Measurements from ENCODE around the gene ROR1.

Gene ROR1

DNA sequence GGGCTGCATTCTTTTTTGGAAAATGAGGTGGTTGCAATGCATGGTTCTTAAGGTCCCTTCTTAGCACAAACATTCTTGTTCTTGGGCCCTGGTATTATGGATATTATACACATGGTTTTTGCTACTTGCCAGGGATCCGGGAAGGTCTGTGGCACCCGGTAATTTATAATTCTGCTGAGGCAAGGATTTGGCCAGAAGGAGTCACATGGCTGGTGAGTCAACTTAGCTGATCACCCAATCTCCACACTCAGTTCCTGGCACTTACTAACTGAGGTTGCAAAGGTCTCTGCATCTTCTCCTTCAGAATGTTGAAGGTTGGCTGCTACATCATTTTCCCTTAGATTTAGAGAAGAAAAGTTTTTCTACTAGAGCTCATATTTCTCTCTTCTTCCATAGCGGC lies 112.5 kb downstream of the ROR1 start:
- DNase-seq = no peak

GRCh38 chr1:63887809-63888208 lies 114.0 kb downstream of the ROR1 start:
- no peak for DNase-seq

- no peak for DNase-seq
Observed at GRCh38 chr1:63888984-63889383, 115.2 kb downstream of the ROR1 start.

GRCh38 chr1:63890468-63890867 lies 116.7 kb downstream of the ROR1 start:
- DNase-seq = no peak

- no peak for DNase-seq
Observed at GRCh38 chr1:63891060-63891690, 117.4 kb downstream of the ROR1 start.

DNA sequence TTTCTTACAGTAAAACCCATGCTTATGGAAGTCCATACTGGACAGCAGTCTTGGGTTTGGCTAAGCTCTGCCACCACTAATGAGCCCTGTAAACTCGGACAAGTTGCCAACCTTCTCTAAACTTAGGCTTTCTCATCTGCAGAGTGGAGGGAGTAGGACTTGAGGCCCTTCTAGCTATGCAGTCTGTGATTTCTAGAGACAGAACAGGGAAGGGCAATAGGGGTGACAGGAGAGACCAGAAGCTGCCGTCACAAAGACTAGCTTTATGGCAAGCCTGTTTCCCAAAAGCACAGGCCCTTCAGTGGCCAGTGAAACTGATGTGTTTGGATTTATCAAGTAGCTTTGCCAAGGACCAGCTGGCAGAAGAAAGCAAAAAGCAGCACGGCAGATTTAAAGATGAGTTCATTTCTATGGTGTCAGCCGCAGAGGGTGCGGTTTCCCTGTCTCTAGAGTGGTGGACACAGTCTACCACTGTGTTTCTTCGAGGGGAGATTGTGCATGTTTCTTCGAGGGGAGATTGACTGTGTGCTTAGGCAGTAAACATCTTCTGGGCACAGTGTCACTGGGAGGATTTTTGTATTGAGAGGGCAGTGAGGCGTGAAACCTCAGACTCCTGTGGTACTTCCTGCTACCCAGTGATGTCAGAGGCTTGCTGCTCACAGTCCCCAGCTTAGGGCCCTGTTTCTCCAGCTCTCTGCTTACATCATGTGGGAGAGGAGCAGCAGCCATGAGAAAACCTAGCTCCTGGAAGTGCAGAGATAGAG lies 119.0 kb downstream of the ROR1 start:
- DNase-seq = no peak

GRCh38 chr1:63893976-63894375 lies 120.2 kb downstream of the ROR1 start:
- no peak for DNase-seq

- DNase-seq = no peak
Observed at GRCh38 chr1:63894627-63895265, 120.9 kb downstream of the ROR1 start.

- no peak for DNase-seq
Observed at GRCh38 chr1:63896755-63897154, 122.9 kb downstream of the ROR1 start.

- DNase-seq = no peak
Observed at GRCh38 chr1:63898428-63899196, 124.8 kb downstream of the ROR1 start.

- DNase-seq = no peak
Observed at GRCh38 chr1:63901094-63901493, 127.3 kb downstream of the ROR1 start.

DNA sequence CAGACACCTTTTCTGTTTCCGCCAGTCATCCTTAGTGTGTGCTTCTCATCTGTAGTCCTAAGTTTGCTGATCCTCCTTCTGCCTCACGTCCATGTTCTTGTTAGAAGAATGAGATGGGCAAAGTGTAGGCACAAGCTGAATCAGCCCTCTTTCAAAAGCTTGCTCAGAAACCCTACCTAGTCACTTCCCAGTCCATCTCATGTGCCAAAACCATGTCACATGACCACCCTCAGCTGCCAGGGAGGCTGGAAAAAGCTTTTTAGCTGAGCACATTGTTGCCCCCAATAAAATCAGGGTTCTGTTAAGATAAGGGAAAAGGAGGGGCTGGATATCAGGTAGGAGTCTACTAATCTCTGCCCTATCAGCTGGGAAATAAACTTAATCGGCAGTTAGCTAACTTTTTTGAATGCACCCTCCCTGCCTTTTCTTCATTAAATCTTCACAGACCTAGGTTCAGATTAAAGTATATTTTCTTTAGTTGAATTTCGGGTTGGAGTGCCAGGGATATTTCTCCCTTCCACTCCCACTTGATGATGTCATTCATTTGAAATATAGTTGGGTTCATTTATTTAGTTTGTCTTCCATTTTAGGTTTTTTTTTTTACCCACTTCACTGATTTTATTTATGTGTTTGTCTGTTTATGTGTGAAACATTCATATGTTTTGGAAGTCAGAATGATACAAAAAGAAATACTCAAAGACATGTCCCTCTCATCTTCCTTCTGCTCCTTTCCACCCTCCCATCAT lies 129.2 kb downstream of the ROR1 start:
- no peak for DNase-seq

- no peak for DNase-seq
Observed at GRCh38 chr1:63903947-63904610, 130.3 kb downstream of the ROR1 start.

DNA sequence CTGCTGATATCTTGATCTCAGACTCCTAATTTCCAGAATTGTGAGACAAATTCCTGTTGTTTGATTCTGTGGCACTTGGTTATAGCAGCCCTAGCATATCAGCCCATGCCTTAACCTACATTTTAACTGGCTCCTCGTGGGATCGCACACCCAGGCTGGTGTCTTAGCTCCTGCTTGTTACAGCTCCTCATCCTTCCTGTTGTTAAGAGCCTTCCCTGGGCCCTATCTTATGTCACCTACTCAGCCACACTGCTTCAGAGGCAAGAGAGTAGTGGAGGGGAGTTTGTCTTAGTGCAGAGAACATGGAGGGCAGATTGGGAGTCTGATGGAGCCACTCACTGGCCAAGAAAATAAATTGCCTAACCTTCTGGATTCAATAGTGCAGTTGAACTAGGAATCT lies 131.0 kb downstream of the ROR1 start:
- DNase-seq = no peak

DNA sequence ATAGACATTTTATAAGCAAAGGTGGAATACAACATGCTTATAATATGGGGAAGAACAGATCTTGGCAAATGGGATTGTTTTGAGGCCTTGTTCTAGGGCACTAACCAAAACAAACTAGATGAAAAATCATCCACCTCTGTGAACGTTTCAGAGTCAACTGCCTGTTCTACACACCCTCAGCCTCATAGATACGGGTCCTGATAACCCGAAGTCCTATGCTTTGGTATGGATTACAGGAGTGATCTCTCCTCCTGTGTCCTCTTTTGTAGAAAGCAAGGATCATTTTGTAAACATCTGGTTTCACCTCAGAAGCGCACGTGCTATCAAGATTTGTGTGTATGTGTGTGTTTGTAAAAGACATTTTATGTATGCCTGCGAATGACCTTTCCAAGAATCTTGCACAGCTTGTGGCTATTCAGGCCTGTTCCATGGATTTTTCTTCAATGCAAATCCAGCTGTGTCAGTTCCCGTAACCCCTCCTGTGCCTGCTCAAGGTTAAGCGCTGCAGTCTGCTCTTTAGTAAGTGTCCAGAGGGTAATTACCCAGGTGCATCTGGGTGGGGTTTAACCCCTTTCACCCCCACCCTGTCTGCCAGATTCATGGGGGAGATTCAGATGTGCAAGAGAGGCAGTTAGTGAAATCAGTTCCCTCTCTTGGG lies 132.4 kb downstream of the ROR1 start:
- no peak for DNase-seq

GRCh38 chr1:63907051-63907450 lies 133.2 kb downstream of the ROR1 start:
- DNase-seq = no peak

- no peak for DNase-seq
Observed at GRCh38 chr1:63908016-63908415, 134.2 kb downstream of the ROR1 start.

GRCh38 chr1:63909526-63909925 lies 135.7 kb downstream of the ROR1 start:
- no peak for DNase-seq

GRCh38 chr1:63911049-63911448 lies 137.2 kb downstream of the ROR1 start:
- no peak for DNase-seq

DNA sequence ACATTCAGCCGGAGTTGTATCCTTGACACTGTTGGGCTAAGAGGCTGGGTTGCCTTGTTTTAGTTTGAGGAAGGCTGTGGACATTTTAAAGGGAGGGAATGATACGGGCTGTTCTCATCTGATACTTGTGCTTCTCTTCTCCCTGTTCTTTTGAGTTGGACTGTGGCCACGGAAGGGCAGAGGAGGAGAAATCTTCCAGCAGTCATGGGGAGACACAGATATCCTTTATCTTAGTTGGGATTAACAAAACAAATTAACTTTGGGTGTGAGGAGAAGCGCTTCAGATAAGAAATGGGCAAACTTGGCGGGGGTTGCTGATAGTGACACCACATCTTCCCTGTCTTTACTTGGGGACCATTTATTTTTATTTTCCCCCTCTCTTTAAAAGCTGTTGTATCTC lies 138.8 kb downstream of the ROR1 start:
- no peak for DNase-seq

- no peak for DNase-seq
Observed at GRCh38 chr1:63913533-63913932, 139.7 kb downstream of the ROR1 start.

GRCh38 chr1:63914241-63914640 lies 140.4 kb downstream of the ROR1 start:
- DNase-seq = no peak

Data from effector CD8-positive, alpha-beta T cell (primary cell).